HG03159 (cell line): Measurements from ENCODE around the gene TRIM60.
"Not testable (repeated sequence)": the region's sequence is repeated elsewhere in the genome, so short reads cannot be mapped to it uniquely, and the experiment has no call there.

Experiments used
- ATAC-seq: cut with Tn5 transposase; IDR thresholded peaks from one replicate; pipeline ENCODE4 v1.9.1; 2021; ENCODE audit warnings: mild to moderate bottlenecking, moderate library complexity; ENCODE audit not compliant: unreplicated experiment

Gene TRIM60

GRCh38 chr4:165052627-165053026, 20.8 kb downstream of the TRIM60 start:
- ATAC-seq = no peak

- no peak for ATAC-seq
These were observed 21.8 kb downstream of the TRIM60 start, which contains the start of gene TRIM75 for GRCh38 chr4:165053645-165054044. TSS of gene TRIM75 (plus strand) at chr4:165053866. CDS start at chr4:165059148, 5,282 bp downstream.

GRCh38 chr4:165055601-165056000, 23.8 kb downstream of the TRIM60 start:
- no peak for ATAC-seq

- no peak for ATAC-seq
These were observed 26.9 kb downstream of the TRIM60 start for GRCh38 chr4:165058666-165059065.

- ATAC-seq = no peak
These were observed 27.6 kb downstream of the TRIM60 start for GRCh38 chr4:165059386-165059785.

- no peak for ATAC-seq
These were observed 29.1 kb downstream of the TRIM60 start for GRCh38 chr4:165060938-165061337.

- ATAC-seq = no peak
These were observed 38.8 kb downstream of the TRIM60 start for GRCh38 chr4:165070560-165070959.

- not testable (repeated sequence) for ATAC-seq
These were observed 41.5 kb downstream of the TRIM60 start for GRCh38 chr4:165073346-165073745.

GRCh38 chr4:165077034-165077578, 45.3 kb downstream of the TRIM60 start:
- no peak for ATAC-seq

- ATAC-seq = peak; percentile 65
These were observed 47.7 kb downstream of the TRIM60 start for GRCh38 chr4:165079476-165079875.

- ATAC-seq = not testable (repeated sequence)
These were observed 53.0 kb downstream of the TRIM60 start for GRCh38 chr4:165084787-165085186.

GRCh38 chr4:165085946-165086345, 54.1 kb downstream of the TRIM60 start:
- ATAC-seq = no peak

- ATAC-seq = no peak
These were observed 56.6 kb downstream of the TRIM60 start for GRCh38 chr4:165088366-165088765.
